Choroid plexus epithelial cell (primary cell): ENCODE results near the gene ABRACL.
A peak's percentile ranks its signal among the peaks of the same experiment; 100 is the strongest.
"Not testable (repeated sequence)": the region's sequence is repeated elsewhere in the genome, so short reads cannot be mapped to it uniquely, and the experiment has no call there.

Experiments
- DNase-seq: peaks from one replicate; pipeline ENCODE4 v3.0.0-alpha.2; 2010; ENCODE audit warnings: low read depth
- H3K4me3 ChIP-seq: 2 replicates; pipeline ENCODE4 v1.5.1; 2011; ENCODE audit warnings: low read depth, mild to moderate bottlenecking, control low read depth, low read length, moderate library complexity
- TF ChIP-seq, protein P1 (sequence below): conservative IDR thresholded peaks from 2 replicates; pipeline ENCODE4 v1.5.1; 2011; ENCODE audit warnings: low read depth, mild to moderate bottlenecking, control low read depth, inconsistent platforms, low read length, moderate library complexity

The ABRACL gene

DNA sequence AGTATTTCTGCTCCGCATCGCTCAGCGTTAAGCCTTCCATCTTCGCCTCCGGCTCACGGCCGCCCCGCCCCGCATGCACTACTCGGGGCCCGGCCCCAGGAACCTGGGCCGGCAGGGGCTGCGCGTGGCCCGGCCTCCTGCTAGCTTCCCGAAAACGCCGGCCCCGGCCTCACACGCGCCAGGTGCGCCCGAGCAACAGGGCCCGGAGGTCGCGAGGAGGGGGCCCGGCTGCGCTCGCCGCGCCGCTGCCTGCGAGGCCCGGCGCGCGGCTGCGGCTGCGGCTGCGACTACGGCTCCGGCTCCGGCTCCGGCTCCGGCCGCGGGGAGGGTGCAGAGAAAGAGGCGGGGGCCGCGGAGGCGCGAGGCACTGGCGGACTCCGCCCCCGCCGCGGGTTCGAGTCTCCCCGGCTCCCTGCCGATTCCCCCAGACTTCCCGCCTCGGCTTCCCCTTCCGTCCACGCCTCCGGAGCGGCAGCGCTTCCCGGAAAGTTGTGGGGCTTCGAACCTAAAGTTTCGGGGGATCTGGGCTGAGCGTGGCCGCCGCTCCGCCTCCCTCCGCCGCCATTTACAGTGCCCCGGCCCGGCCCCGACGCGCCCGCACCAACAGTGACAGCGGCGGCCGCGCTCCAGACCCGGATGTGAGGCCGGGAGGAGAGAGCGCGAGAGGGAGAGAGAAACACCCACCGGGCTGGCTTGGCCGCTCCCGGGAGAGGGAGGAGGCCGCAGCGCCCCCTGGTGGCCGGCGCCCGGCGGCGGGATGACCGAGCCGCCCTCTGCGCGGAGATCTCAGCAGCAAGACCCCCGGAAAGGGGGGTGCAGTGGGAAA, 40.7 kb upstream of the ABRACL start, which contains the start of gene REPS1:
Gene REPS1, minus strand, starts transcription at position 611 of the 826 bp plus-strand sequence. Its CDS starts 571 bp downstream, at position 40.
- DNase-seq, result peak; percentile 91
- H3K4me3 ChIP-seq, result peak within 1 kb of the TSS; percentile 87
- TF ChIP-seq, protein P1, sequence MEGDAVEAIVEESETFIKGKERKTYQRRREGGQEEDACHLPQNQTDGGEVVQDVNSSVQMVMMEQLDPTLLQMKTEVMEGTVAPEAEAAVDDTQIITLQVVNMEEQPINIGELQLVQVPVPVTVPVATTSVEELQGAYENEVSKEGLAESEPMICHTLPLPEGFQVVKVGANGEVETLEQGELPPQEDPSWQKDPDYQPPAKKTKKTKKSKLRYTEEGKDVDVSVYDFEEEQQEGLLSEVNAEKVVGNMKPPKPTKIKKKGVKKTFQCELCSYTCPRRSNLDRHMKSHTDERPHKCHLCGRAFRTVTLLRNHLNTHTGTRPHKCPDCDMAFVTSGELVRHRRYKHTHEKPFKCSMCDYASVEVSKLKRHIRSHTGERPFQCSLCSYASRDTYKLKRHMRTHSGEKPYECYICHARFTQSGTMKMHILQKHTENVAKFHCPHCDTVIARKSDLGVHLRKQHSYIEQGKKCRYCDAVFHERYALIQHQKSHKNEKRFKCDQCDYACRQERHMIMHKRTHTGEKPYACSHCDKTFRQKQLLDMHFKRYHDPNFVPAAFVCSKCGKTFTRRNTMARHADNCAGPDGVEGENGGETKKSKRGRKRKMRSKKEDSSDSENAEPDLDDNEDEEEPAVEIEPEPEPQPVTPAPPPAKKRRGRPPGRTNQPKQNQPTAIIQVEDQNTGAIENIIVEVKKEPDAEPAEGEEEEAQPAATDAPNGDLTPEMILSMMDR, result peak; percentile 70

DNA sequence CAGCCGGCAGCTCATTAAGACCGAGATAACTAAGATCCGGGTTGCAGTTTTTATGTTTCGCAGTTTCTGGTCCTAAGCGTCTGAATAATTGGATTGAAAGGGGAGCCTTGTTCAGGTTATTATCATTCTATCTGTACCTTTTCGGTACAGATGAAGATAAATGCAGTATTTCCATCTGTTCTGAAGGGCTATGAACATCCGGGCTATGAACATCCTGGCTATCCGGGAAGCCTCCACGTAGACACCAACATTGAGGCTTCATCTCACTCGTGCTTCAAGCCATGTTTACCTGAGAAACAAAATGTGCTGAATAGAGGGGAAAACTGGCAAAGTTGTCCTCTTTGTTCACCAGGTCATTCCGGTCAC, 40.1 kb upstream of the ABRACL start:
- TF ChIP-seq, protein P1, result no peak
- DNase-seq, result peak; percentile 41
- peak overlapping the region; percentile 87 for H3K4me3 ChIP-seq

DNA sequence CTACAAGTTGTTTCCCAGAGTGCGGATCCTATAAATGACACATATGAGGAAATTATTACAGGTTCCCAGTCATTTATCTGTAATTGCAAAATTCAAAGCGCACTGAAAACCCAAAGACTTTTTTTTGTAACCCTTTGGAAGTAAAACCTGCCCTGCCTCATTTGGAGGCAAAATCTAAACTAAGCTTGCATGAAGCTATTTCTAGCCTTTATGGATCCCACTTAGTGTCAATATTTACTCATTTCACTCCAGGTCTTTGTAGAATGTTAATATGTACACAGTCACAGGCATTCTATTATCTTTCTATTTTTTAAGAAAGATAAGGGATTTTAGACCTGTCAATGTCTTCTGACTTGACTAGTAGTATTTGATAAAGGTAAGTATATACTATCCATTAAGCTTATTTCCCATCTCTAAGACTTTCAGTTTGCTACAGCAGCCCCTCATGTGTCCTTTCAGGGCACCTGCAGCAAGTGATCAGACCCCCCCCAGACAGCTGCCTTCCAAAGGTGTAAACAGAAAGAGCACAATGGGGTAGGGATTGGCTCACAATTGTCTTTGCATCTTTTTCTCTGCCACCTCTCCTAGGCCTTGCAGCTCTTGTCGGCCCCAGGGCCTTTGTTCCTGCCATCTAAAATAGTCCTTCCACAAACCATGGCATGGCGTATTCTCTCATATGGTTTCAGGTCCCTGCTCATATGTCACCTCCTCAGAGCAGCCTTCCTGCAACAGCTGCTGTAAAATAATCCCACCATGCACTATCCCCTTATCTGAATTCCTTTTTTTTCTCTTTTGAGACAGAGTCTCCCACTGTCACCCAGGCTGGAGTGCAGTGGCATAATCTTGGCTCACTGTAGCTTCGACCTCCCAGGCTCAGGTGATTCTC, 39.2 kb upstream of the ABRACL start:
- TF ChIP-seq, protein P1, result no peak
- no peak for DNase-seq
- H3K4me3 ChIP-seq, result no peak overlapping the region

DNA sequence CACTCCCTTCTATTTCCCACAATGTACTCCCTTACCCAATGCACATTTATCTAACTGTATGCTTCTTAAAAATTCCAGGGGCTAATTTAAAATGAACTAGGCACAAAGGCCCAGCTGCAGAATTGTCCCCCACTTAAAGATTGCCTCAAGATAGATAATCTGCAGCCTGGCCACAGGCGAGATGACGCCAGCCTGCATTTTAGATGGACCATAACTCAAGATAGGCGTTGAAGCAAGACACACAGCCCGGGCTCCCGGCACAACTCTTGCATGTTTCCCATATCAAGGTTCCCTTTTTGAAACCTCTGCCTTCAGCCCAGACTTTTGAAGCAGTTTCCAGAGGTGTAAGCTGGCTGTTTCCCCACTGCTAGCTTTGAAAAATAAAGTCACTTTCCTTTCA, 37.3 kb upstream of the ABRACL start:
- no peak for DNase-seq
- TF ChIP-seq, protein P1, result no peak
- no peak overlapping the region for H3K4me3 ChIP-seq

DNA sequence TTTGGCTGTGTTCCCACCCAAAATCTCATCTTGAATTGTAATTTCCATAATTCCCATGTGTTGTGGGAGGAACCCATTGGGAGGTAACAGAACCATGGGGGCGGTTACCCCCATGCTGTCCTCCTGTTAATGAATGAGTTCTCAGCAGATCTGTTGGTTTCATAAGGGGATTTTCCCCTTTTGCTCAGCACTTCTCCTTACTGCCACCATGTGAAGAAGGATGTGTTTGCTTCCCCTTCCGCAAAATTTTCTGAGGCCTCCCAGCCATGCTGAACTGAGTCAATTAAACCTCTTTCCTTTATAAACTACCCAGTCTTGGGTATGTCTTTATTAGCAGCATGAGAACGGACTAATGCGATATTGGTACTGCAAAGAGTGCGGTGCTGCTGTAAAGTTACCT, 35.6 kb upstream of the ABRACL start:
- not testable (repeated sequence) for DNase-seq, H3K4me3 ChIP-seq

DNA sequence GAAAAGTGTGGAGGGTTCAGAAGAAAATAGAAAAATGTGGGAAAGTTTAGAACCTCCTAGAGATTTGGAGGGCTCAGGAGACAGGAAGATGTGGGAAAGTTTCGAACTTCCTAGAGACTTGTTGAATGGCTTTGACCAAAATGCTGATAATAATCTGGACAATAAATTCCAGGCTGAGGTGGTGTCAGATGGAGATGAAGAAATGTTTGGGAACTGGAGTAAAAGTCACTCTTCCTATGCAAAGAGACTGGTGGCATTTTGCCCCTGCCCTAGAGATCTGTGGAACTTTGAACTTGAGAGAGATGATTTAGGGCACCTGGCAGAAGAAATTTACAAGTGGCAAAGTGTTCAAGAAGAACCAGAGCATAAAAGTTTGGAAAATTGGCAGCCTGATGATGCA, 35.1 kb upstream of the ABRACL start:
- H3K4me3 ChIP-seq, DNase-seq: not testable (repeated sequence)

DNA sequence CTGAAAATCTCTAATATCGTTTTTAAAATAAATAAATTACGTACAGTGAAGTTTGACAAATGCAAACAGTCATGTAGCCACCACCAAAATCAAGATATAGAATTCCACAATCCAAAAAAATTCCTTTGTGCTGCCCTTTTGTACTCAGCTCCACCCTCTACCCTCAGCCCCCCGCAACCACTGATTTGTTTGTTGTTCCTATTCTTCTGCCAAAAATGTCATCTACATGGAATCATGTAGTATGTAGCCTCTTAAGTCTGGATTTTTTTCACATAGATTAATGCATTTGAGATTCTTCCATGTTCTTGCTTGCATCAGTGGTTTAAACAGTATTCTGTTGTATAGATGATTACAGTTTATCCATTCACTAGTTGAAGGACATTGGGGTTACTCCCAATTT, 32.0 kb upstream of the ABRACL start:
- TF ChIP-seq, protein P1, result no peak
- peak; percentile 62 for DNase-seq
- no peak overlapping the region for H3K4me3 ChIP-seq
